T-helper 1 cell (primary cell): ENCODE measurements around the gene MYF6.

Experiments used
- DNase-seq, 5 donors: peaks; one replicate each; pipeline ENCODE4 v3.0.0-alpha.2; 2012 to 2020

The MYF6 gene

DNA sequence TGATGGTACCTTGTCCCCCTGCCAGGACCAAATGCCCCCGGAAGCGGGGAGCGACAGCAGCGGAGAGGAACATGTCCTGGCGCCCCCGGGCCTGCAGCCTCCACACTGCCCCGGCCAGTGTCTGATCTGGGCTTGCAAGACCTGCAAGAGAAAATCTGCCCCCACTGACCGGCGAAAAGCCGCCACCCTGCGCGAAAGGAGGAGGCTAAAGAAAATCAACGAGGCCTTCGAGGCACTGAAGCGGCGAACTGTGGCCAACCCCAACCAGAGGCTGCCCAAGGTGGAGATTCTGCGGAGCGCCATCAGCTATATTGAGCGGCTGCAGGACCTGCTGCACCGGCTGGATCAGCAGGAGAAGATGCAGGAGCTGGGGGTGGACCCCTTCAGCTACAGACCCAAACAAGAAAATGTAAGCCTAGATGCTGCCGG lies 410 bp downstream of the MYF6 start:
- no peak for DNase-seq

DNA sequence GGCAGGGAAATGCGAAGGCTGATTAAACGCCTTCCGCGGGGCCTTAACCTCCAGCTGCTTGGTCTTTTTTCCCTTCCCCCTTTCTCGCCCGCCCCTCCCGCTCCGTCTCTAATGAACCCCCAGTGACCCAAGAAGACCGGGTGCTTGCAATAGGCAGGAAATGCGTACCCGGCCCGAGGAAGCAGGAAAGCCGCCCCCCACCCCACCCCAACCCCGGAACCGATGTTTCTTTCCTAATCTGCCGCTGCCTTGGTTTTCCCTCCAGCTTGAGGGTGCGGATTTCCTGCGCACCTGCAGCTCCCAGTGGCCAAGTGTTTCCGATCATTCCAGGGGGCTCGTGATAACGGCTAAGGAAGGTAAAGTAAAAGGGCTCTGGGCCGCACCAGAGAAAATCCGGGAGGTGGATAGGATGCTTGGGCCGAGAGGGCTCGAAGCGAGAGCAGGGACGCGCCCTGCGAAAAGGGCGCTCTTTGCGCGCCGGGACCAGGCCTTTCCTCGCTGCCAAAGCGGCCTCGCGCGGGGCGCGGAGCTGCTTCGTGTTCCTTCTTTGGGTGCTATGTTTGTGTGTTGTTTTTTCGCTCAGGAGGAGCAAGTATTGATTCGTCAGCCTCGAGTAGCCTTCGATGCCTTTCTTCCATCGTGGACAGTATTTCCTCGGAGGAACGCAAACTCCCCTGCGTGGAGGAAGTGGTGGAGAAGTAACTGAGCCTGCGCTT lies 983 bp downstream of the MYF6 start:
- no peak for DNase-seq

DNA sequence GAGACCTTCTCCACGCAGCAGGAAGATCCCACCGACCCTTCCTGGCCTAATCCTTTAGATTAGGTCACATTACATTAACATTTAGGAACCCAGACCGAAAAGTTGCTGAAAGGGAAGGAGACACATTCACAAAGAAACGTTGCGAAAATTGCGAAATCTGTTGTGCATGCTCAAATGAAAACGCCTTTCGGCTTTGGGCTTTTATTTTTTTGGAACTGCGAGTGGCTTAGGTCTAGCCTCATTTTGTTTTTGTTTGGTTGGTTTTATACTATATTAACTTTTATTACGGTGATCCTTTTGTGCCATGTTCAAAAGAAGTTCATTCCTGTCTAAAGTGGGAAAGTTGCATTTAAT lies 1.5 kb downstream of the MYF6 start:
- no peak for DNase-seq

DNA sequence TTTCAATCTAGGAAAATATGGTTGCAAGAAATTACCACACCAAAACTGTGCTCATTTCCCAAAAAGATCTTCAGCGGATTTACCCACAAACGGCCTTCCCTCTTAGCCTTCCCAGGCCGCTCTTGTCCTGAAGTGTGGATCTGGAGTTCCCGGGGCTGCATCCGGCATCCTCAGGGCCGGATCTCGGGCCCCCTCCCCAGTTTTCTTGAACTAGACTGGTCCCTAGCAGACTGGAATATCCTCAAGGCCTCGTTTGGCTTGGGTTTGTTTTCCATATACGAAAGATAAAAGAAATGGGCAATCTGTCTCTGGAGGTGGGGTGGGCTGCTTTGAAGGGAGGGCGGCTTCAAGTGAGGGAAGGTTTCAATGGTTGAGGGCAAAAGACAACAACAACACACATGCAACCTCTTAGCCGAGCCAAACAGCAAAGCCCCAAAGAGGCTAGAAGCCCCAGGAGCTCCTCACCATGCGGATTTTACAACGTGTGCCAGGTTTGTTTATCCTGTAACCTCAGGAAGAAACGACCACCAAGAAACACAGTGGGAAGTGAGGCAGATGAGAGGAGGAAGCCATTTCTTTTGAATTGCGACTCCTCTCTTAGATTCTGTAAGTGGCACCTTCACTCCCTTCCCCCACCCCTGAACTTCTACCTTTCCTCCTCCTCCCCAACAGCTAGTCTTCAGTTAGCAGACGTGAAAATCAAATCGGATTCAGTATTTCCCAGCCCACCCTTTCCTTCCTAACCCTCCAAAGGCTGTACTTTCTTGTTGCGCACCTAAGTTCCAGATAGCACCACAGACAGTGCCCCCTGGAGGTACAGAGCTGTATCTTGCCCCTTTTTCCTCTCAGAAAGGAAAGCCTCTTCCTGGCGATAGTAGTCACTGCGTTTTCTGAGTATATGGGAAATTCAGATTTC lies 2.6 kb downstream of the MYF6 start:
- DNase-seq = no peak

DNA sequence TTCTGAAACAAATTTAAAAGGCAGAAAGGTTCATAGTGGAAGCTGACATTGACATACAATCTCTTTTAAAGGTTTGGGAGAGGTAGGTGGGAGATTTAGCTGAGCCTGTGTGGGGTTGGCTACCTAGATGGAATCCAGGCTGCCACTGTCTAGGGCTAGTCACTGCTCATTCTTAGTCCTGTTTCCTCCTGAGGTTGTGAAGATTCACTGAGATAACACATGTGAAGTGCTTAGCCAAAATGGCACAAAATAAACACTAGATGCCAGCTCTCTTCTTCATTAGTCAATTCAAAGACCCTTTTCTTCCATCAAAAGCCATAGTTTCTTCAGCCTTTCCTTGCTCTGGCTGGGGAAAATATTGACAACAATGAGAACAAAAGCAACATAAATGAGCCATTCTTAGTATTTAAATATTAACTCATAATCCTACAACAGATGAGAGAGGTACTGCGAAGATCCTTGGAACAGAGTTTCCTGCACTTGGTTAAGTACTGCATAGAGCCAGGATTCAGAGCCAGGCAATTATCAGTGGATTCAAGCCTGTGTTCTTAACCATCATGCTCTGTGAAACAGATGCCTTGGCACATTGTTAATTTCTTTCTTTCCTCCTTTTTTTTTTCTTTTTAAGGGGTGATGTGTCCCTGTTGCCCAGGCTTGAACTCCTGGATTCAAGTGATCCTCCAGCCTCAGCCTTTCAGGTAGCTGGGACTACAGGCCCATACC lies 3.5 kb downstream of the MYF6 start:
- DNase-seq = no peak

DNA sequence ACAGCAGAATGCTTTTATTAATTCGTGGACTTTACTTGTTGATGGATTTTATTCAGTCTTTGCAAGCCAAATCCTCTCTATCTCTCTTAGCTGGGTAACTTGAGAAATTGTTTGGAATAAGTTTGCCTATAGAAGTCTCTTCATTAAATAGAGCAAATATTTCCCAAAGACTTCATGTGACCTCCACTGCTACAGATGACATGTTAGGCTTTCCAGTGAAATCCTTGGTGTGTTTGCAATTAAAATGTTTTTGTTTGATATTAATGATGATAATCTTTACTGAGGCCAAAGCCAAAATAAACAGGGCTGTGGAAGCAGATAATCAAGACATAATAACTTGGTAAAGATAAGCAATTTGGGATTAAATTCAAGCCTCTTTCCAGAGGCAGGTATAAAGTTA lies 4.4 kb downstream of the MYF6 start:
- no peak for DNase-seq

DNA sequence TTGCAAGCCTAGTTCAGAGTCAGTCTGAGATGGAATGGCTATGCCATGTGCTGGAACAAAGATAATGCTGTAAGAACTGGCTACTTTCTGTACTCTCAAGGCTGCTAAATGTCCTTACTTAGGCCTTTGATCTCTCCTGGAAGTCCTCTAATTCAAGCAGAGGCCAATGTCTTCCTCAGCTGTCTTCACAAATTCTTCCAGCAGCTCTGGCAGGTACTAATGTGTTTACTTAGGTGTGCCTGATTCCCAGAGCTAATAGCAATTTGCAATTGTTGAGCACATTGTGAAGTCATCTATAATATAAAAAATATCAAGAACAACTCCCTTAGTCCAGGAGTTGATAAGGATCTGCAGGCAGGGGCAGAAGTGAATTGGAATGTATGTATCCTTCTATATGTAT lies 5.4 kb downstream of the MYF6 start:
- DNase-seq = no peak

DNA sequence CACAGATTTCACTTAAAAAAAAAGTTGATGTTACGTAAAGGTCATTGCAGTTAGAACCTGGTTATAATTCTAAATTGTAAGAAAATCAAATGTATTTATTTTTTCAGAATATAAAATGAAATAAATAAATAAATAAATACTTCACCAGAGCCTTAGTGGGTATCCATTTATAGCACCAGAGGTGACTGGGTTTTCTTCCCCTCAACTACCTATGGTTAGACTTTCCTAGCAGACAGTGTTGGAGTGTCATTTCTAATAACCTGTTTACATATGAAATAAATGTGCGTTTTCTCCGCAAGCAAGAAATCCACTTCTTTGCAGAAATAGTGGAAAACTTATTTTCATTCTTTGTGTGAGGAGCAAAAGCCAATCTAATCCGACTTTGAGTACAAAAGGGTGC lies 6.0 kb downstream of the MYF6 start:
- no peak for DNase-seq

DNA sequence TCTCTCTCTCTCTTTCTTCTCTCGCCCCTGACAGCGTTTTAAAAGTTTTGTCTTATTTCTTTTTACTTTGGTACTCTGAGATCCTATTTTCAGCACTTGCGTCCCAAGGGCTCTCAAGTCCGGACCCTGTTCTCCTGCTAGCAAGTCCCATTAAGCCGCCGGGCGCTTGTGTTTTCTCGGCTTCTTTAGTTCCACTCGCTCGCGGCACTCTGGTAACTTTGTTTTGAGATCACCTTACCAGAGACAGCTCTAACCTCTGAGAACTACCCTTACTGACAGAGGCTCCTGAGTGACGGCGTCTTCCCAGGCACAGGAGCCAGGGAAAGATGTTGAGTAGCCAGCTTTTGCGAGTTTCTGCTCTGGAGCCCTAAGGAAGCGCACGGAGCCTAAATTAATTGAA lies 6.6 kb downstream of the MYF6 start:
- DNase-seq = no peak

DNA sequence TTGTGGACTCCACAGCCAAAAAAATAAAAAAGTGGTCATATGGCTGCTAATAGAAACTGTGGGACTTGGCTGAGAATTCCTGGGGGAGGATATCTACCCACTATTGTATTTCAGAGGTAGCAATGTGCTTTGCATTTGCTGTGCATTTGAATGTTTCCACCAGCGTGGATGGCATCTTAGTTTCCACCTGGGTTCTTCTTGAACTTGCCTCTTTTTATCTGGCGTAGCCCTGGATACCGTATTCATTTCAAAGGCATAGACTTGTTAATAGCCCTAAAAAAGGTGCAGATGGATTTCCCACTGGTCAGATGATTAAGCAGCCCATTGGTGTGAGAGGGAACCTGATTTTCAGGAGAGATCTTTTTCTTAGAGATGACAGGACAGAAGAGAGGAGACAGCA lies 7.4 kb downstream of the MYF6 start:
- DNase-seq = no peak

DNA sequence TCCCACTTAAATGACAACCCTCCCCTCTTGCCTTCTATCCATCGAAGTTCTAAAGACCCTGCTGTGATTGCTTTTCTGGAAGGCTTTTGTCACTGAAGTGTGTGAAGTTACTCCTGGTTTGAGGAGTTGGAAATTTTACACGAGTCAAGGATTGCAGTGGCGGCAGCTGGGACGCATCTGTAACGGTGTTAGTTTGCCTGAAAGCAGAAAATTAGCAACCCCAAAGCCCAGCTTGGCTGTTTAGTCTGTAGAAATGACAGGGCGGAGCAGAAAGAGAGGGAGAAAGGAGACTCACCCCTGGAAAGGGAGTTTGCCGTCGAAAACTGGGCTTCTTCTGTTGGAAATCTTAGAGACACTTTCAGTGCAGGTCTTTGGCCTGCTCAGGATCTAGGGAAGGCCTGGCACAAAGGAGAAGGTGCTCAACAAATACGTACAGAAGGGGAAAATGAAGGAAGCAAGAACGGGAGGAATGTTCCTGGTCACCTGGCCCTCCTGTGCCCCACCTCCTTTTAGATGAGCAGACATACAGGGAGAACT lies 8.3 kb downstream of the MYF6 start:
- DNase-seq = no peak

DNA sequence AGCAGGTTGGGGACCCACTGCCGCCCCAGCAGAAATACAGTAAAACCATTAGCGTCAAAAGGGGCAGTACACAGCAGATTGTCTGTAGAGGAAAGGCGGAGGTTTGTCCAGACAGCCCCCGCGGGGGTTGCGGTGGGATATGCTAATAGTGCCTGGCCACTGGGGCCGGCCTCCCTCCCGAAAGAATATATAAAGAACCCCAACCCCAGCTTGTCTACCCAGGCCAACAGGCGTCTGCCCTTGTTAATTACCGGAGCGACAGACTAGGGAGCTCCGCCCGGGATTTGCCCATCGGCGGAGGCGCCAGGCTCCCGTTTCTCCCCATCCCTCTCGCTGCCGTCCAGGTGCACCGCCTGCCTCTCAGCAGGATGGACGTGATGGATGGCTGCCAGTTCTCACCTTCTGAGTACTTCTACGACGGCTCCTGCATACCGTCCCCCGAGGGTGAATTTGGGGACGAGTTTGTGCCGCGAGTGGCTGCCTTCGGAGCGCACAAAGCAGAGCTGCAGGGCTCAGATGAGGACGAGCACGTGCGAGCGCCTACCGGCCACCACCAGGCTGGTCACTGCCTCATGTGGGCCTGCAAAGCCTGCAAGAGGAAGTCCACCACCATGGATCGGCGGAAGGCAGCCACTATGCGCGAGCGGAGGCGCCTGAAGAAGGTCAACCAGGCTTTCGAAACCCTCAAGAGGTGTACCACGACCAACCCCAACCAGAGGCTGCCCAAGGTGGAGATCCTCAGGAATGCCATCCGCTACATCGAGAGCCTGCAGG lies 9.4 kb downstream of the MYF6 start, which contains the start of gene MYF5:
TSS of gene MYF5 (plus strand) at position 217 of the 774 bp plus-strand sequence. CDS start at position 369, 152 bp downstream.
- DNase-seq = no peak

DNA sequence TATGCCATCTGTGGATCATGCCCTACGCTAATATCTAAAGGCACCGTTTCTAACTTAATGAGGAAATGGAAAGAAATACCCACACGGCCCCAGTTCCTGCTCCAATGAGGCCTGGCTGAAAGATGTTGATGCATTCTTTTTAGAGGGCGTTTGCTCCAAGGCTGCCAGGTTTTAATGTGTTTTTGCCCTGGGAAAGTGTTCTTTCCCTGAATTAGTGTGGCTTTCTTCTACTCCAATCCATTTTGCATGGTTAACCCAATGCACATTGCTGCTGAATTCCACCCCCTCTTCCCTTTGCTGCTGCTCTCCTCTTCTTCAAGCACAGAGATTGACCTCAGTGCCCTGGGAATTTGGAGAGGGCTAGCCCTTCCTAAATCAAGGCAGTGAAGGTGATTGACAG lies 10.4 kb downstream of the MYF6 start:
- no peak for DNase-seq

DNA sequence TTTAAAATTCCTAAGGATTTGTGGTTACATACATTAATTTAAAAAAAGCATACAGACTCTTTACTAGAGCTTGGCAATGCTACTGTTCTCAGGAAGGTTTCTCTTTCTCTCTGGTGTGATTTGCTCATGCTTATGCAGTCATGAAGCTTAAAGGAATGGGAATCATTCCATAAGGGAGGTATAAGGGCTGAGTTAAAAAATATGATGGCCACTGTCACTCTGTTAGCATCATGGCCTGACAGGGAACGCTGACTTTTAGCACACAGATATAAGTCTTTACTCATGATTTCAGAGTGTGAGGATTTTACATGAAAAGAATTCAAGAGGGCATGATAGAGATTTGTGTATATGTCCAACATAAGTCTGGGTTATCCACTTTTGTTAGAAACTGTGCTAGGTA lies 13.1 kb downstream of the MYF6 start:
- no peak for DNase-seq

DNA sequence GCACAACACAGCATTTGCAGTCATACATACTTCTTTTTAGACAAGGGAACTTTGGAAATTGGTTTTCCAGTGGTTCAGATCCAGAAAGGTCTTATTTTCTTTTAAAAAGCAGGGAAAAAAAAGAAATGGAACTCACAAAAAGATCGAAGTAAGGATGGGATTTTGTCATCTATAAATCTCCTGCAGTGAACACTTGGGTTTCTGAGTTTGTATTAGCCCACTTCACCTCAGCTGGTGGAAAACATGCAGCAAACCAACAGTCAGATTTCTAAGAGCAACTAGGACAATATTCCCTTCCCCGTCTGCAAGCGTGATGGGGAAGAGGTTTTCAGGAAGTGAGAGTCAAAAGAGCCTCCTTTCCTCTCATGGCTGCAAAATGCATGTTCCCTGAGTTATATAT lies 13.9 kb downstream of the MYF6 start:
- DNase-seq = no peak

DNA sequence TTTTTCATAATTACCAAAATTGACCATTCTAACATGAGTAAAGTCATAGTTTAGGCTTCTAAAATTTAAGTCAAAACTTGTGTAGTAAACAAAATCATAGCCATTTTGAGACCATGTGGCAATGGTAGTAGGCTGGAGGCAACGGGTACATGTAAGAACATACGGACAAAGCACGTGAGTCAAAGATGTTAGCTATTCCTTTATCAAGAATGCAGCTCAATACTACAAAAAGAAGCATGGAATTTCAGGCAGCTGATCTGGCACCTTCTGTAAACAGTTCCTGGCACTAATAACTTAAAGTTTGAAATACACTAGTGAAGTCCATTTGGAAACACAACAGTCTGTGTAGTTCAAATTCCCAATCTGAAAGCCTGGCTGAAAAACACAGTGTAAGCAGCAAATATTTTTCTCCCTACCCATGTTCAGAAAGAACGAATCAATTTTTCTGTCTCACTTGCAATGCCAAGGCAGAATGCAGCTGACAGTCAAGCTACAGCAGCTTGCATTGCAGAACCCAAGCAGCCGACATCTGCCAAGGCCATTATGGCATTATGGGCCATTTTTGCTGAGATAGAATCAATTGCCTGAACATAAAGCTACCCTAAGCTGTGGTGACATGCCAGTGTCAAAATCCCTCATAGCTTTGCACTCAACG lies 38.5 kb downstream of the MYF6 start:
- no peak for DNase-seq

DNA sequence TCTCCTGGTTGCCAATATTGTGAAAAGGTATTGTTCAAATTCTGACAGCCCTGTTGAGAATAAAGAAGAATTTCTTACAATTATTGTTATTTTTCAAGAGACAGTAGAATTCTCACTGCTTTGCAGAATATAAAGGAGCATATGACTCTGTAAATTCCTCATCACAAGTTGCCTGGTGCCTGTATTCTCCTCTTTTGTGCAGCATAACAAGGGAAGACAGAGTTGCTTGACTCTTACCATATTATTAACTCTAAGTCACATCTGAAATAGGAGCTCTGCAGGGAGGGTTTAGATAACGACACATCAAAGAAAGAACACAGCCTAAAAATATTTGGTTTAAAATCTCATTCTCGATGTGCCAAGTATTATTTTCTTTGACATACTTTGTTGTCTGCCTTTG lies 40.4 kb downstream of the MYF6 start:
- DNase-seq = no peak

DNA sequence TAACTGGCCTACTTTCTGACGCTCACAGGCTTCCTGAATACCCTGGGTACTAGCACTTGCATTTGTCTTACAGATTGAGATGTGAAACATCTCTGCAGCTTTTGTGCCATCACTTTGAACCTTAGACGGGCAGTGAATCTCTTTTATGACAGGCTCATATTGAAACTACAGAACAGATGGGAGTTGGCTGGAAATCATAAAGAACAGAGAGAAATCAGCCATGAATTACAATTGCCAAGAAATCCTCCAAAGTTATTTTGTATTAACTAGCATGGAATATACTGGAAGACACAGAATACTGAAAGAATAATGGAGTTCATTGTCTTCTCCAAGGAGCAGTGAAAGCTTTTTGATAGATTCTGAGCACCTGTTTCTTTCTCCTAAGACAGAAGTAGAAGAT lies 42.0 kb downstream of the MYF6 start:
- DNase-seq = no peak

DNA sequence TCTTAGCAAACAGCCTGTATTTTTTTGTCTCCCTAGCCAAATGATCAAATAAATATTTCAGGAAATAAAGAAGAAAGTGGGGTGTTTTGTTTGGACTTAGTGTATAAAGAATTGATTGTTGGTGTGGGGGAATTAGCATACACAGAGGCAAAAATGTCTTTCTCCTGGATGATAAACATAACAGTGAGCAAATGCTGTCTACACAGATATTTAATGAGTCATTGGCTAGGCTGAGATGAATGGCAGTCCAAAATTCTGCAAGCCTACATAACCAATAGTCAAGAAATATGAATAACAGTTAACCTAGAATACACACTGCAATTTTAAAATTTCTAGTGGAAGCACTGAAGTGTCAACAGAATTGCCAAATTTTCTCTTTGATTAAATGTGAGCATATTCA lies 45.0 kb downstream of the MYF6 start:
- no peak for DNase-seq

DNA sequence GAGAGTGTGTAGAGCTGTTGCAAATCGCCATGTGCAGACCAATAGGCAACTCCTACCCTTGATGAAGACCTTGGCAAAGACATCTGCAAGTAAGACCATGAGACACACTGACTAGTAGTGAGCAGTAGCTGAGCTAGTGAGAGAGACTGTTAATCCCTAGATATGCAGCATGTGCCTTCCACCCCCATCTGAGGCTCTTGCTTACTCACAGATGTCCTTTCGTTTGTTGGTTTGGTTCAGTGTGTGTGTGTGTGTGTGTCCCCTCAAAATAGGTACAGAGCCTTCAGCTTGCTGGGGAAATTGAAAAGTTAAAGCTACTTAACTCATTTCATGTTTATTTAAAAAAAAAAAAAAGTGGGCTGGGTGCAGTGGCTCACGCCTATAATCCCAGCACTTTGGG lies 46.8 kb downstream of the MYF6 start:
- no peak for DNase-seq

DNA sequence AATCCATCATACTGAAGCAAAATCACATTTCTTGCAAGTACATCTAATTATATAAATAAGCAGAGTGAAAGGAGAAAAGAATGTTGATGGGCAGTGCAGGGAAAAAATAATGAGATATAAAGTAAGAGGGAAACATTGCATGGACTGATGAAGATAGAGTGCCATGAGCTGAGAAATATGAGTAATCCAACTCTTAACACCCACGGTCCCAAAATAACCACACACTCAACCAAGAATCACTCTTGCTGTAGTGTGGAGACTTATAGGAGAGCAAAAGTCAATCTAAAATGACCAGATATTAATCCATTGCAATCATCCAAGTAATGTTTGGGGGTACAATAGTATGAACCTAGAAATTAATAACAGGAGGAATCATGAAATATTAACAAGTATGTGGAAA lies 49.4 kb downstream of the MYF6 start:
- DNase-seq = no peak
